ENCODE results near the gene WNT5A.

GRCh38 chr3:55516392-55517030 is 29.4 kb upstream of the WNT5A start:
- TF ChIP-seq SUZ12 (IDR thresholded peaks at IDR 0.05; ENCODE audit: extremely low read depth, insufficient read depth, insufficient read length) (no peak), ZNF274 (IDR thresholded peaks at IDR 0.05; ENCODE audit: low read depth, low read length) (no peak), YY1 (IDR thresholded peaks at IDR 0.05; ENCODE audit: insufficient read depth, insufficient read length) (no peak)

Measured in NT2/D1 (cell line).